NCI-H2171 treated with DMSO at 0.1 percent for 48 hours (cell line): ENCODE measurements around the gene TMEM72.

Experiments
- DNase-seq: peaks from one replicate; lab custom pipeline; 2025; lab: John Stamatoyannopoulos, UW

The TMEM72 gene

GRCh38 chr10:44890696-44891563, 20.2 kb upstream of the TMEM72 start:
- DNase-seq = no peak

GRCh38 chr10:44891721-44892120, 19.4 kb upstream of the TMEM72 start:
- DNase-seq = no peak

GRCh38 chr10:44893604-44894468, 17.3 kb upstream of the TMEM72 start:
- DNase-seq = no peak

- DNase-seq = no peak
Observed at GRCh38 chr10:44894691-44895090, 16.4 kb upstream of the TMEM72 start.

- DNase-seq = no peak
Observed at GRCh38 chr10:44895280-44895679, 15.9 kb upstream of the TMEM72 start.

GRCh38 chr10:44897049-44897448, 14.1 kb upstream of the TMEM72 start:
- no peak for DNase-seq

GRCh38 chr10:44898665-44899064, 12.5 kb upstream of the TMEM72 start:
- DNase-seq = peak; percentile 10

- DNase-seq = no peak
Observed at GRCh38 chr10:44899450-44900080, 11.6 kb upstream of the TMEM72 start.

GRCh38 chr10:44902941-44903545, 8.1 kb upstream of the TMEM72 start:
- DNase-seq = peak; percentile 0

- DNase-seq = no peak
Observed at GRCh38 chr10:44906486-44906885, 4.7 kb upstream of the TMEM72 start.

- DNase-seq = no peak
Observed at GRCh38 chr10:44907556-44907955, 3.6 kb upstream of the TMEM72 start.

- no peak for DNase-seq
Observed at GRCh38 chr10:44908066-44908749, 2.9 kb upstream of the TMEM72 start.

- no peak for DNase-seq
Observed at GRCh38 chr10:44908936-44909630, 2.1 kb upstream of the TMEM72 start.

GRCh38 chr10:44909910-44910309, 1.2 kb upstream of the TMEM72 start:
- no peak for DNase-seq

GRCh38 chr10:44910602-44911001, 535 bp upstream of the TMEM72 start:
- DNase-seq = no peak

GRCh38 chr10:44911951-44912350, 814 bp downstream of the TMEM72 start:
- DNase-seq = no peak

- no peak for DNase-seq
Observed at GRCh38 chr10:44913350-44914081, 2.4 kb downstream of the TMEM72 start.

GRCh38 chr10:44914891-44915290, 3.8 kb downstream of the TMEM72 start:
- DNase-seq = no peak

GRCh38 chr10:44916429-44916828, 5.3 kb downstream of the TMEM72 start:
- DNase-seq = no peak

GRCh38 chr10:44917848-44918247, 6.7 kb downstream of the TMEM72 start:
- DNase-seq = no peak
